Esophagus squamous epithelium (tissue), 5 donors: ENCODE measurements around the gene DIPK1B. TPM values are rescaled to one million over a fixed set of nuclear protein-coding genes. Genes with fewer than 3 reads are reported as not detected.

ENCODE experiments used
- DNase-seq: peaks from one replicate; lab custom pipeline; 2025; lab: John Stamatoyannopoulos, UW
- H3K27ac ChIP-seq, 4 donors: fragments of 200-600 bp; sonication (generic); one replicate each; pipeline ENCODE4 v1.5.1; 2016 to 2019; ENCODE audit warnings: mild to moderate bottlenecking in 1 of 4
- H3K27me3 ChIP-seq, 4 donors: fragments of 200-600 bp; sonication (generic); 1 replicate in 3 of 4; 2 replicates in 1 of 4; pipeline versions ENCODE4 v1.5.1 to v1.6.0; 2017 to 2021; ENCODE audit warnings: antibody characterized with exemption in 1 of 4
- H3K36me3 ChIP-seq, 3 donors: fragments of 200-600 bp; sonication (generic); one replicate each; pipeline ENCODE4 v1.5.1; 2016 to 2019
- H3K4me1 ChIP-seq, 3 donors: fragments of 200-600 bp; sonication (generic); one replicate each; pipeline ENCODE4 v1.5.1; 2017 to 2019
- H3K4me3 ChIP-seq, 4 donors: fragments of 200-600 bp; sonication (generic); 1 replicate in 3 of 4; 2 replicates in 1 of 4; pipeline ENCODE4 v1.5.1; 2016 to 2019; ENCODE audit warnings: mild to moderate bottlenecking in 2 of 4, moderate library complexity in 1 of 4
- H3K9me3 ChIP-seq, 3 donors: fragments of 200-600 bp; sonication (generic); one replicate each; pipeline ENCODE4 v1.5.1; 2016 to 2019
- POLR2A ChIP-seq, 4 donors: fragments of 450-650 bp; IDR thresholded peaks; one replicate each; pipeline ENCODE4 v1.6.1; 2017; ENCODE audit warnings: antibody characterized with exemption in 4 of 4, mild to moderate bottlenecking in 4 of 4, moderate library complexity in 3 of 4
- WGBS, 2 donors: methylation state at CpG; one replicate each; pipeline ENCODE4 v1.1.5; 2018; 5-methylcytosine and 5-hydroxymethylcytosine counted together
- intact Hi-C: fragments of 100-400 bp; cut with DNase I; formaldehyde crosslinking; loops from one replicate; pipeline ENCODE4 v1.15.0; 2022
- total RNA-seq, 4 donors: library from RNA; depleted of rRNA; stranded (reverse); fragments of >200 nt; gene quantifications; one replicate each; pipeline ENCODE4 v1.1.0, GENCODE V29; 2016
- TF ChIP-seq, protein P1 (sequence below), 6 experiments: fragments of 450-650 bp in 4 of 6; fragments of 200-600 bp in 2 of 6; sonication (generic) in 2 of 6; IDR thresholded peaks; one replicate each; pipeline ENCODE4 v1.5.1; 2016 to 2019; ENCODE audit warnings: antibody characterized with exemption in 6 of 6, mild to moderate bottlenecking in 4 of 6, moderate library complexity in 4 of 6
- donor health status: DM: yes; HTN: yes; CAD: no.

DIPK1B gene
- total RNA-seq, 4 donors from 2014 or later, result 0.48 to 6.3 (median 1.1) TPM

DNA sequence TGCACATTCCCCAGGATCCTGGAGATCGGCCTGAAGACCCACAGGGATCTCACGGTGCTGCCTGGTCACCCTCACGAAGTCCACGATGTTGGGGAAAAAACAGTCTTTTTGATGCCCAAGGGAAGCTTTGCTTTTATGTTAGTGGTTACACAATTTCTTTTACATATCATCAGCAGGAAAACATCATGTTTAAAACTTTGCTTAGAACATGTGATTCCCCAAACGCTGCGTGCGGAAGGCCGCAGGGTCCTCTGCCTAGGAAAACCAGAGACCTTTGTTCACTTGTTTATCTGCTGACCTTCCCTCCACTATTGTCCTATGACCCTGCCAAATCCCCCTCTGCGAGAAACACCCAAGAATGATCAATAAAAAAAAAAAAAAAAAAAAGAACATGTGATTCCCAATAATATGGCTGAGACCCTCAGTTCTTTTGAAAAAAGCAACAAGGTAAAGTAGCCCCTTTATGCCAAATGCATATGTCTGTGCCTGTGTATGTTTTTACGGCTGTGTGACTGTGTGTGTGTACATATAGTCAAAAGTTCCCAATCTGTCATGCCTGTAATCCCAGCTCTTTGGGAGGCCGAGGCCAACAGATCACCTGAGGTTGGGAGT is 13.6 kb upstream of the DIPK1B start:
- intact Hi-C loops, result no loop called here
- H3K9me3 ChIP-seq, result no peaks in the 10 kb centered on the region
- peaks cover 0 to 69% (median 6%) of the 10 kb centered on the region in 4 donors for H3K27me3 ChIP-seq
- no peaks in the 10 kb centered on the region for H3K36me3 ChIP-seq
- H3K4me3 ChIP-seq, result no peak overlapping the region
- H3K4me1 ChIP-seq, result peaks cover 14 to 48% (median 16%) of the 10 kb centered on the region in 3 donors
- TF ChIP-seq, protein P1, sequence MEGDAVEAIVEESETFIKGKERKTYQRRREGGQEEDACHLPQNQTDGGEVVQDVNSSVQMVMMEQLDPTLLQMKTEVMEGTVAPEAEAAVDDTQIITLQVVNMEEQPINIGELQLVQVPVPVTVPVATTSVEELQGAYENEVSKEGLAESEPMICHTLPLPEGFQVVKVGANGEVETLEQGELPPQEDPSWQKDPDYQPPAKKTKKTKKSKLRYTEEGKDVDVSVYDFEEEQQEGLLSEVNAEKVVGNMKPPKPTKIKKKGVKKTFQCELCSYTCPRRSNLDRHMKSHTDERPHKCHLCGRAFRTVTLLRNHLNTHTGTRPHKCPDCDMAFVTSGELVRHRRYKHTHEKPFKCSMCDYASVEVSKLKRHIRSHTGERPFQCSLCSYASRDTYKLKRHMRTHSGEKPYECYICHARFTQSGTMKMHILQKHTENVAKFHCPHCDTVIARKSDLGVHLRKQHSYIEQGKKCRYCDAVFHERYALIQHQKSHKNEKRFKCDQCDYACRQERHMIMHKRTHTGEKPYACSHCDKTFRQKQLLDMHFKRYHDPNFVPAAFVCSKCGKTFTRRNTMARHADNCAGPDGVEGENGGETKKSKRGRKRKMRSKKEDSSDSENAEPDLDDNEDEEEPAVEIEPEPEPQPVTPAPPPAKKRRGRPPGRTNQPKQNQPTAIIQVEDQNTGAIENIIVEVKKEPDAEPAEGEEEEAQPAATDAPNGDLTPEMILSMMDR (IDR thresholded peaks at IDR 0.05), result no peak
- no peak for TF ChIP-seq POLR2A (IDR thresholded peaks at IDR 0.05)
- H3K27ac ChIP-seq, result no peak overlapping the region
- WGBS, 2 donors, result 79 to 82% methylated on average over 11 of the region's 11 CpGs
- no peak for DNase-seq

DNA sequence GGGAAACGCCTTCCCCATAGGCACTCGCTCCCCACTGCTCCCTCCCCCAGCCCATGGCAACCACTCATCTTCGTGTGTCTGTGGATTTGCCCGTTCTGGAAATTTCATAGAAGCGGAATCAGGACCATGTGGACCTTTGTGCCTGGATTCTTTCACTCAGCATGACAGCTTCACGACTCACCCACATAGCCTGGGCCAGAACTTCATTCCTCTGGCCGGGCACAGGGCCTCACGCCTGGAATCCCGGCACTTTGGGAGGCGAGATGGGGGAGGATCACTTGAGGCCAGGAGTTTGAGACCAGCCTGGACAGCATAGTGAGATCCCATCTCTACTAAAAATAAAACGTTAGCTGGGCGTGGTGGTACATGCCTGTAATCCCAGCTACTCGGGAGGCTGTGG is 12.1 kb upstream of the DIPK1B start:
- TF ChIP-seq, protein P1 (IDR thresholded peaks at IDR 0.05), result no peak
- TF ChIP-seq POLR2A (IDR thresholded peaks at IDR 0.05), result no peak
- peaks cover 0 to 33% (median 3%) of the 10 kb centered on the region in 3 donors for H3K4me1 ChIP-seq
- H3K27ac ChIP-seq, result no peak overlapping the region
- H3K9me3 ChIP-seq, result no peaks in the 10 kb centered on the region
- H3K4me3 ChIP-seq, result no peak overlapping the region
- WGBS, 2 donors, result 67 to 79% methylated on average over 8 of the region's 13 CpGs
- intact Hi-C loops, result loop anchor here (10.0 kb wide), 1 partner anchor 466 kb away; no protein-coding TSS in a partner anchor
- DNase-seq, result no peak
- peaks cover 0 to 70% (median 6%) of the 10 kb centered on the region in 4 donors for H3K27me3 ChIP-seq
- H3K36me3 ChIP-seq, result no peaks in the 10 kb centered on the region

DNA sequence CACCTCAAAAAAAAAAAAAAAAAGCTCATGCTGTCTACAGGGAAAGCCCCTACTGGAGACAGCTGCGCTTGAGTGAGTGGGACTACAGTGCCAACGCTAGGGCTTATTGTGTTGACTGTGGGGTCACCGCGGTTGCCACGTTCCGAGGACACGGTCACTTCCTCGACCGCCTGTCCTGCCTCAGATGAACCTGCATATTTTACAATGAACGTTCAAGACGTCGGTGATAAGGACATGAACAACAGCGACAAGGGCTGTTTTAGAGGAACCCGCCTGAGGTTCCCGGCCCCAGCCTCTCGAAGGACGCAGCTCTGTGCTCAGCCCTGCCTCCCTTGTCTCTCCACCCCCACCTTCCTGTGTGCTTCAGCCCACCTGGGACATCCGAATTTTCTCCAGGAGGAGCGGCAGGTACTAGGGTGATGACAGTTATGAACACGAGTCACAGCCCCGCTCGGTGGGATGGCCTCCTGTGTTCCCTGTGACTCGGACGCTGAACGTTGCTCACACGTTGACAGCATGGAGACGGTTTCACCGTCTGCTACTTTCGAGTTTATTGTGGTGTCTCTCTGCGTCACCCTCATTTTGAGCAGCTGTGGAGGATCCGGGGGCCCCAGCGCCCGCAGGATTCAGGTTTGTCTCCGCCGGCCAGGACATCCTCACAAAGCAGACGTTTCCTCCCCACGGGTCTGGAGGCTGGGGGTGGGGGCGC is 11.3 kb upstream of the DIPK1B start:
- H3K4me1 ChIP-seq, result peaks cover 0 to 25% (median 0%) of the 10 kb centered on the region in 3 donors
- no peaks in the 10 kb centered on the region for H3K9me3 ChIP-seq
- H3K27me3 ChIP-seq, result peaks cover 0 to 72% (median 6%) of the 10 kb centered on the region in 4 donors
- WGBS, 2 donors, result 17 to 20% methylated on average over 9 to 34 of the region's 38 CpGs
- no peak overlapping the region for H3K27ac ChIP-seq
- DNase-seq, result no peak
- peak overlapping the region in 1 of 4 donors; percentile 35 for H3K4me3 ChIP-seq
- intact Hi-C loops, result loop anchor here (10.0 kb wide), 1 partner anchor 466 kb away; no protein-coding TSS in a partner anchor
- TF ChIP-seq, protein P1 (IDR thresholded peaks at IDR 0.05), result no peak
- no peak for TF ChIP-seq POLR2A (IDR thresholded peaks at IDR 0.05)
- no peaks in the 10 kb centered on the region for H3K36me3 ChIP-seq

DNA sequence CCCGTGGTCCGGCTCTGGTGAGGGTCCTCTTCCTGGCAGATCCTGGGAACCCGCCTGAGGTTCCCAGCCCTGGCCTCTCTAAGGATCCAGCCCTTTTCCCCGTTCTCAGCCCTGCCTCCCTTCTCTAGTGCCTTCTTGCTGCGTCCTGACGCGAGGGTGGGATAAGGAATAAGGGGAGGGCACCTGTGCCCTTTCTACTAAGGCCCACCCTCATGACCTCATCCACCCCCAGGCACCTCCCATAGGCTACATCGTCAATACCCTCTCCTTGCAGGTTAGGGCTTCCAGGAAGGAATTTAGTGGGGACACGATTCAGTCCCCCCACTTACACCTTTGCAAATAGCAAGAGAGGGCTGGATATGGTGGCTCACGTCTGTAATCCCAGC is 10.7 kb upstream of the DIPK1B start:
- Histone ChIP-seq H3K9me3 (no peaks in the 10 kb centered on the region), H3K36me3 (no peaks in the 10 kb centered on the region), H3K27me3 (peaks cover 0 to 70% (median 6%) of the 10 kb centered on the region in 4 donors), H3K4me3 (peak overlapping the region in 1 of 4 donors; percentile 35), H3K4me1 (peaks cover 0 to 20% (median 0%) of the 10 kb centered on the region in 3 donors), H3K27ac (no peak overlapping the region)
- WGBS, 2 donors, result 30 to 31% methylated on average over 2 to 9 of the region's 10 CpGs
- TF ChIP-seq POLR2A (IDR thresholded peaks at IDR 0.05), result no peak
- TF ChIP-seq, protein P1 (IDR thresholded peaks at IDR 0.05), result no peak
- intact Hi-C loops, result loop anchor here (10.0 kb wide), 1 partner anchor 467 kb away; no protein-coding TSS in a partner anchor
- DNase-seq, result no peak
